H1 (cell line): ENCODE results near the gene TBC1D7. TPM values are rescaled to one million over a fixed set of nuclear protein-coding genes. Genes with fewer than 3 reads are reported as not detected.

Source experiments
- CBX5 ChIP-seq: fragments of 300-800, 300-1000 bp; sonication (generic); IDR thresholded peaks from 2 replicates; pipeline ENCODE4 v1.7.1; 2016; ENCODE audit warnings: antibody characterized with exemption, low read length, low read depth
- CEBPB ChIP-seq: IDR thresholded peaks from 2 replicates; pipeline ENCODE4 v1.6.1; 2012; ENCODE audit warnings: low read depth, low read length
- EGR1 ChIP-seq: IDR thresholded peaks from 2 replicates; pipeline ENCODE4 v1.6.1; 2011; ENCODE audit warnings: low read depth, low read length, borderline replicate concordance
- GTF2F1 ChIP-seq: IDR thresholded peaks from 2 replicates; pipeline ENCODE4 v1.6.1; 2012; ENCODE audit warnings: low read depth, low read length, improper control_type of control experiment, borderline replicate concordance
- JUN ChIP-seq: IDR thresholded peaks from 2 replicates; pipeline ENCODE4 v1.6.1; 2011; ENCODE audit warnings: low read depth, mild to moderate bottlenecking, improper control_type of control experiment, low read length
- KDM4A ChIP-seq: IDR thresholded peaks from one replicate; pipeline ENCODE4 v1.7.1; 2012; ENCODE audit warnings: low read depth, mild to moderate bottlenecking, moderate library complexity, low read length, inconsistent platforms; ENCODE audit not compliant: severe bottlenecking
- RBBP5 ChIP-seq: IDR thresholded peaks from 2 replicates; pipeline ENCODE4 v1.7.1; 2012; ENCODE audit warnings: low read depth, mild to moderate bottlenecking, inconsistent platforms, low read length, moderate library complexity, borderline replicate concordance
- SP4 ChIP-seq: IDR thresholded peaks from 2 replicates; pipeline ENCODE4 v1.6.1; 2012; ENCODE audit warnings: low read length, inconsistent platforms
- YY1 ChIP-seq: IDR thresholded peaks from 2 replicates; pipeline ENCODE4 v1.6.1; 2011; ENCODE audit warnings: low read depth, mild to moderate bottlenecking, low read length
- polyA plus RNA-seq, 7 experiments: library from polyadenylated mRNA; depleted of rRNA in 3 of 7; stranded (reverse) in 5 of 7; unstranded in 2 of 7; fragments of >200 nt in 5 of 7; fragments of 200-250 nt in 2 of 7; gene quantifications; 1 replicate in 5 of 7; 2 replicates in 1 of 7; 4 replicates in 1 of 7; pipeline versions ENCODE4 v1.2.1 to v1.2.3, GENCODE V29; 2011 to 2013; ENCODE audit warnings: missing spikeins in 2 of 7, mixed read lengths in 2 of 7
- total RNA-seq: library from RNA; stranded (reverse); fragmentation: NEBNext Ultra II Directional; extraction: Animal tissue kit (Norgen Biotek cat#: 25700); gene quantifications from 2 replicates; pipeline ENCODE4 v1.2.1, GENCODE V29; 2021
- TF ChIP-seq, protein P1 (sequence below): fragments of 300-600 bp; sonication (generic); IDR thresholded peaks from 2 replicates; pipeline ENCODE4 v1.7.1; 2012; ENCODE audit warnings: low read length, moderate library complexity, mild to moderate bottlenecking, inconsistent platforms; ENCODE audit not compliant: insufficient replicate concordance

The TBC1D7 gene
- total and polyA plus RNA-seq, 2 of the 8 experiments (the other 6 are each of a cell fraction or from before 2014, with no cell fraction given) = 46.1 to 55.2 TPM

DNA sequence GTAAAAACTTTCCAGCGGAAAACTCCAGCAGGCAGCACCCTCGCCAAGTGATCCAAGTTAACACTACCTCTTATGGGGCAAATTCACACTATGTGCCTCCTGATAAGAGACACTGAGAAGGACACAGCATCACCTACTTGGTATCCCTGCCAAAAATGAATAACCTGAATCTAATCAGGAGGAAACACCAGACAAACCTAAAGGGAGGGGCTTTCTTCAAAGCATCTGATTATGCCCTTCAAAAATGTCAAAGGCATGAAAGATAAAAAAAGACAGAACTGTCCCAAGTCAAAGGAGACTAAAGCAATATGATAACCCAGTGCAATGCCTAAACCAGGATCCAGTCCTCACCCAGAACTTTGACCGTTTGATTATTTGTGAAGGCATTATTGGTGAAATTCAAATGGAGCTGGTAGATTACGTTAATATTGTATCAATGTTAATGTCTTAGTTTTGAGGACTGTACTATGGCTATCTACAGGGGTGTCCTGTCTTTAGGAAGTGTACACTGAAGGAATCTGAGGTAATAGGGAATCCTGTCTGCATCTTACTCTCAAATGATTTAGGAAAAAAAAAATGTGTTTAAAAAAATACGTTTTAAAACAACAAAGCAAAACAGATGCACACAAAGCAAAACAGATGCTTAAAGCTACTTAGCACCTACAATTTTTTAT, 8.3 kb downstream of the TBC1D7 start (continued):
- TF ChIP-seq KDM4A (no peak), SP4 (no peak), RBBP5 (no peak), JUN (no peak), EGR1 (no peak), CEBPB (no peak), YY1 (no peak), CBX5 (no peak), GTF2F1 (no peak)
- TF ChIP-seq, protein P1, sequence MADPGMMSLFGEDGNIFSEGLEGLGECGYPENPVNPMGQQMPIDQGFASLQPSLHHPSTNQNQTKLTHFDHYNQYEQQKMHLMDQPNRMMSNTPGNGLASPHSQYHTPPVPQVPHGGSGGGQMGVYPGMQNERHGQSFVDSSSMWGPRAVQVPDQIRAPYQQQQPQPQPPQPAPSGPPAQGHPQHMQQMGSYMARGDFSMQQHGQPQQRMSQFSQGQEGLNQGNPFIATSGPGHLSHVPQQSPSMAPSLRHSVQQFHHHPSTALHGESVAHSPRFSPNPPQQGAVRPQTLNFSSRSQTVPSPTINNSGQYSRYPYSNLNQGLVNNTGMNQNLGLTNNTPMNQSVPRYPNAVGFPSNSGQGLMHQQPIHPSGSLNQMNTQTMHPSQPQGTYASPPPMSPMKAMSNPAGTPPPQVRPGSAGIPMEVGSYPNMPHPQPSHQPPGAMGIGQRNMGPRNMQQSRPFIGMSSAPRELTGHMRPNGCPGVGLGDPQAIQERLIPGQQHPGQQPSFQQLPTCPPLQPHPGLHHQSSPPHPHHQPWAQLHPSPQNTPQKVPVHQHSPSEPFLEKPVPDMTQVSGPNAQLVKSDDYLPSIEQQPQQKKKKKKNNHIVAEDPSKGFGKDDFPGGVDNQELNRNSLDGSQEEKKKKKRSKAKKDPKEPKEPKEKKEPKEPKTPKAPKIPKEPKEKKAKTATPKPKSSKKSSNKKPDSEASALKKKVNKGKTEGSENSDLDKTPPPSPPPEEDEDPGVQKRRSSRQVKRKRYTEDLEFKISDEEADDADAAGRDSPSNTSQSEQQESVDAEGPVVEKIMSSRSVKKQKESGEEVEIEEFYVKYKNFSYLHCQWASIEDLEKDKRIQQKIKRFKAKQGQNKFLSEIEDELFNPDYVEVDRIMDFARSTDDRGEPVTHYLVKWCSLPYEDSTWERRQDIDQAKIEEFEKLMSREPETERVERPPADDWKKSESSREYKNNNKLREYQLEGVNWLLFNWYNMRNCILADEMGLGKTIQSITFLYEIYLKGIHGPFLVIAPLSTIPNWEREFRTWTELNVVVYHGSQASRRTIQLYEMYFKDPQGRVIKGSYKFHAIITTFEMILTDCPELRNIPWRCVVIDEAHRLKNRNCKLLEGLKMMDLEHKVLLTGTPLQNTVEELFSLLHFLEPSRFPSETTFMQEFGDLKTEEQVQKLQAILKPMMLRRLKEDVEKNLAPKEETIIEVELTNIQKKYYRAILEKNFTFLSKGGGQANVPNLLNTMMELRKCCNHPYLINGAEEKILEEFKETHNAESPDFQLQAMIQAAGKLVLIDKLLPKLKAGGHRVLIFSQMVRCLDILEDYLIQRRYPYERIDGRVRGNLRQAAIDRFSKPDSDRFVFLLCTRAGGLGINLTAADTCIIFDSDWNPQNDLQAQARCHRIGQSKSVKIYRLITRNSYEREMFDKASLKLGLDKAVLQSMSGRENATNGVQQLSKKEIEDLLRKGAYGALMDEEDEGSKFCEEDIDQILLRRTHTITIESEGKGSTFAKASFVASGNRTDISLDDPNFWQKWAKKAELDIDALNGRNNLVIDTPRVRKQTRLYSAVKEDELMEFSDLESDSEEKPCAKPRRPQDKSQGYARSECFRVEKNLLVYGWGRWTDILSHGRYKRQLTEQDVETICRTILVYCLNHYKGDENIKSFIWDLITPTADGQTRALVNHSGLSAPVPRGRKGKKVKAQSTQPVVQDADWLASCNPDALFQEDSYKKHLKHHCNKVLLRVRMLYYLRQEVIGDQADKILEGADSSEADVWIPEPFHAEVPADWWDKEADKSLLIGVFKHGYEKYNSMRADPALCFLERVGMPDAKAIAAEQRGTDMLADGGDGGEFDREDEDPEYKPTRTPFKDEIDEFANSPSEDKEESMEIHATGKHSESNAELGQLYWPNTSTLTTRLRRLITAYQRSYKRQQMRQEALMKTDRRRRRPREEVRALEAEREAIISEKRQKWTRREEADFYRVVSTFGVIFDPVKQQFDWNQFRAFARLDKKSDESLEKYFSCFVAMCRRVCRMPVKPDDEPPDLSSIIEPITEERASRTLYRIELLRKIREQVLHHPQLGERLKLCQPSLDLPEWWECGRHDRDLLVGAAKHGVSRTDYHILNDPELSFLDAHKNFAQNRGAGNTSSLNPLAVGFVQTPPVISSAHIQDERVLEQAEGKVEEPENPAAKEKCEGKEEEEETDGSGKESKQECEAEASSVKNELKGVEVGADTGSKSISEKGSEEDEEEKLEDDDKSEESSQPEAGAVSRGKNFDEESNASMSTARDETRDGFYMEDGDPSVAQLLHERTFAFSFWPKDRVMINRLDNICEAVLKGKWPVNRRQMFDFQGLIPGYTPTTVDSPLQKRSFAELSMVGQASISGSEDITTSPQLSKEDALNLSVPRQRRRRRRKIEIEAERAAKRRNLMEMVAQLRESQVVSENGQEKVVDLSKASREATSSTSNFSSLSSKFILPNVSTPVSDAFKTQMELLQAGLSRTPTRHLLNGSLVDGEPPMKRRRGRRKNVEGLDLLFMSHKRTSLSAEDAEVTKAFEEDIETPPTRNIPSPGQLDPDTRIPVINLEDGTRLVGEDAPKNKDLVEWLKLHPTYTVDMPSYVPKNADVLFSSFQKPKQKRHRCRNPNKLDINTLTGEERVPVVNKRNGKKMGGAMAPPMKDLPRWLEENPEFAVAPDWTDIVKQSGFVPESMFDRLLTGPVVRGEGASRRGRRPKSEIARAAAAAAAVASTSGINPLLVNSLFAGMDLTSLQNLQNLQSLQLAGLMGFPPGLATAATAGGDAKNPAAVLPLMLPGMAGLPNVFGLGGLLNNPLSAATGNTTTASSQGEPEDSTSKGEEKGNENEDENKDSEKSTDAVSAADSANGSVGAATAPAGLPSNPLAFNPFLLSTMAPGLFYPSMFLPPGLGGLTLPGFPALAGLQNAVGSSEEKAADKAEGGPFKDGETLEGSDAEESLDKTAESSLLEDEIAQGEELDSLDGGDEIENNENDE = no peak
